ENCODE results near the gene RABL6.
"Not testable (repeated sequence)": the region's sequence is repeated elsewhere in the genome, so short reads cannot be mapped to it uniquely, and the experiment has no call there.

The RABL6 gene

GRCh38 chr9:136860933-136861873 lies 53.5 kb downstream of the RABL6 start:
- DNase-seq: no peak

GRCh38 chr9:136861874-136862457 lies 54.2 kb downstream of the RABL6 start:
- no peak for DNase-seq

GRCh38 chr9:136862849-136863622 lies 55.3 kb downstream of the RABL6 start:
- no peak for DNase-seq

GRCh38 chr9:136863623-136864273 lies 56.0 kb downstream of the RABL6 start:
- DNase-seq: no peak

- no peak for DNase-seq
Measured at GRCh38 chr9:136865041-136865767, 57.5 kb downstream of the RABL6 start.

GRCh38 chr9:136865768-136866103 lies 58.0 kb downstream of the RABL6 start:
- DNase-seq: no peak

GRCh38 chr9:136866898-136867421 lies 59.2 kb downstream of the RABL6 start:
- not testable (repeated sequence) for DNase-seq

GRCh38 chr9:136867480-136867879 lies 59.7 kb downstream of the RABL6 start:
- DNase-seq: no peak

GRCh38 chr9:136867917-136868316 lies 60.2 kb downstream of the RABL6 start:
- DNase-seq: no peak

- no peak for DNase-seq
Measured at GRCh38 chr9:136868644-136869043, 60.9 kb downstream of the RABL6 start.

GRCh38 chr9:136869611-136870010 lies 61.9 kb downstream of the RABL6 start:
- DNase-seq: not testable (repeated sequence)

- DNase-seq: no peak
Measured at GRCh38 chr9:136875155-136875554, 67.4 kb downstream of the RABL6 start.

GRCh38 chr9:136876476-136876875 lies 68.7 kb downstream of the RABL6 start:
- no peak for DNase-seq

GRCh38 chr9:136880651-136881050 lies 72.9 kb downstream of the RABL6 start:
- no peak for DNase-seq

GRCh38 chr9:136881691-136882108 lies 74.0 kb downstream of the RABL6 start:
- peak; percentile 48 for DNase-seq

- peak; percentile 91 for DNase-seq
Measured at GRCh38 chr9:136882109-136882946, 74.6 kb downstream of the RABL6 start.

GRCh38 chr9:136882947-136883283 lies 75.2 kb downstream of the RABL6 start:
- not testable (repeated sequence) for DNase-seq

GRCh38 chr9:136883670-136884069 lies 75.9 kb downstream of the RABL6 start:
- DNase-seq: not testable (repeated sequence)

- peak; percentile 98 for DNase-seq
Measured at GRCh38 chr9:136885950-136886578, 78.3 kb downstream of the RABL6 start, which contains the start of gene TRAF2. TSS of gene TRAF2 (plus strand) at chr9:136886516. CDS start at chr9:136898741, 12,225 bp downstream.
